PC-9 (cell line): ENCODE measurements around the gene SHISA6. TPM values are rescaled to one million over a fixed set of nuclear protein-coding genes. Genes with fewer than 3 reads are reported as not detected.

ENCODE experiments used
- BruUV-seq: library from RNA; stranded (reverse); fragments of 400-500 nt; replicated peaks from 2 replicates; lab custom pipeline; 2021; lab: Mats Ljungman, UMichigan
- CTCF ChIA-PET: fragments of 300-600 bp; sonication (Branson Sonifier 250); formaldehyde crosslinking; loops from one replicate; lab custom pipeline; 2022; ENCODE audit warnings: antibody characterized with exemption; lab: Charles Lee
- POLR2A ChIA-PET: fragments of 300-600 bp; sonication (Branson Sonifier 250); formaldehyde crosslinking; loops from one replicate; lab custom pipeline; 2022; ENCODE audit warnings: antibody characterized with exemption; ENCODE audit not compliant: unreplicated experiment; lab: Charles Lee
- DNase-seq, 2 experiments: peaks; one replicate each; pipeline versions ENCODE4 v3.0.0 to v3.0.0-alpha.2; 2015 to 2022; ENCODE audit warnings: mixed read lengths in 1 of 2
- H2AFZ ChIP-seq: fragments of 200-600 bp; sonication (generic); 2 replicates; pipeline ENCODE4 v1.8.1; 2017; ENCODE audit warnings: antibody characterized with exemption
- H3F3A ChIP-seq: fragments of 200-600 bp; sonication (generic); 2 replicates; pipeline ENCODE4 v1.8.1; 2017; ENCODE audit warnings: antibody characterized with exemption, mild to moderate bottlenecking, low read depth; ENCODE audit not compliant: insufficient read depth
- H3K27ac ChIP-seq: fragments of 200-600 bp; sonication (generic); 2 replicates; pipeline ENCODE4 v1.6.1; 2016; ENCODE audit warnings: mixed run types
- H3K27me3 ChIP-seq: fragments of 200-600 bp; sonication (generic); 2 replicates; pipeline ENCODE4 v1.6.1; 2016; ENCODE audit warnings: low read depth, mixed run types; ENCODE audit not compliant: insufficient read depth
- H3K36me3 ChIP-seq: fragments of 200-600 bp; sonication (generic); 2 replicates; pipeline ENCODE4 v1.6.1; 2016; ENCODE audit warnings: low read depth, mixed run types
- H3K4me1 ChIP-seq: fragments of 200-600 bp; sonication (generic); replicated peaks from 2 replicates; pipeline ENCODE4 v1.6.1; 2016; ENCODE audit warnings: mixed run types; ENCODE audit not compliant: insufficient read depth
- H3K4me2 ChIP-seq: fragments of 200-600 bp; sonication (generic); 2 replicates; pipeline ENCODE4 v1.6.1; 2017; ENCODE audit warnings: mixed run types
- H3K4me3 ChIP-seq: fragments of 200-600 bp; sonication (generic); 2 replicates; pipeline ENCODE4 v1.6.1; 2016; ENCODE audit warnings: mixed run types
- H3K79me2 ChIP-seq: fragments of 200-600 bp; sonication (generic); 2 replicates; pipeline ENCODE4 v1.6.1; 2017; ENCODE audit warnings: low read depth, mixed run types
- H3K9me2 ChIP-seq: fragments of 200-600 bp; sonication (generic); 2 replicates; pipeline ENCODE4 v1.8.1; 2017; ENCODE audit warnings: mild to moderate bottlenecking; ENCODE audit not compliant: insufficient read depth
- H3K9me3 ChIP-seq: fragments of 200-600 bp; sonication (generic); 2 replicates; pipeline ENCODE4 v1.8.1; 2016; ENCODE audit warnings: low read depth; ENCODE audit not compliant: insufficient read depth
- H4K20me1 ChIP-seq: fragments of 200-600 bp; sonication (generic); 2 replicates; pipeline ENCODE4 v1.8.1; 2017; ENCODE audit not compliant: insufficient read depth
- EZH2 ChIP-seq: fragments of 200-600 bp; sonication (generic); IDR thresholded peaks from 2 replicates; pipeline ENCODE4 v1.8.0; 2017; ENCODE audit warnings: antibody characterized with exemption, low read depth
- intact Hi-C: fragments of 100-400 bp; cut with micrococcal nuclease; formaldehyde crosslinking; loops from one replicate; pipeline ENCODE4 v1.10.0; 2022; ENCODE audit not compliant: unreplicated experiment
- total RNA-seq: library from RNA; stranded (reverse); gene quantifications from 2 replicates; pipeline ENCODE4 v1.2.3, GENCODE V29; 2021
- TF ChIP-seq, protein P1 (sequence below): fragments of 200-600 bp; sonication (generic); conservative IDR thresholded peaks from 2 replicates; pipeline ENCODE4 v1.6.1; 2017; ENCODE audit warnings: mixed run types, antibody characterized with exemption, mild to moderate bottlenecking, moderate library complexity

The SHISA6 gene
- total RNA-seq, 1 experiment from 2014 or later = not detected

DNA sequence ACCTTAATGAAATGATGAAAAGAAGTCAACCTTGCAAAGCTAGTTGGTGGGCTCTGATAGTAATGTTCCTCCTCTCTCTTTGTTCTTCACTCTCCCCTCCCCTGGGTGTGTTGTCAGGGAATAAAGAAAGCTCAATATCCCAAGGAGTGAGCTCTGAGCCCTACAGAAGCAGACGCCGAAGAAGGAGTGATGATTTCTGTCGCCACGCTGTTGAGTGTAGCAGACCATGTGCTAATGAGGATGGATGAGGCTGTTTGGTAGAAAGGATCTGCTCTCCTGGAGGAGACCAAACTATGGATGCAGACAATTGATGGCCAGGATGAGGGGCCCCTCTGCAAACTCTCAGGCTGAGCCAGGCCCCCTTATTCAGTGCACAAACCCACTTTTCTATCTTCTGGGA lies 217.3 kb downstream of the SHISA6 start:
- TF ChIP-seq, protein P1, sequence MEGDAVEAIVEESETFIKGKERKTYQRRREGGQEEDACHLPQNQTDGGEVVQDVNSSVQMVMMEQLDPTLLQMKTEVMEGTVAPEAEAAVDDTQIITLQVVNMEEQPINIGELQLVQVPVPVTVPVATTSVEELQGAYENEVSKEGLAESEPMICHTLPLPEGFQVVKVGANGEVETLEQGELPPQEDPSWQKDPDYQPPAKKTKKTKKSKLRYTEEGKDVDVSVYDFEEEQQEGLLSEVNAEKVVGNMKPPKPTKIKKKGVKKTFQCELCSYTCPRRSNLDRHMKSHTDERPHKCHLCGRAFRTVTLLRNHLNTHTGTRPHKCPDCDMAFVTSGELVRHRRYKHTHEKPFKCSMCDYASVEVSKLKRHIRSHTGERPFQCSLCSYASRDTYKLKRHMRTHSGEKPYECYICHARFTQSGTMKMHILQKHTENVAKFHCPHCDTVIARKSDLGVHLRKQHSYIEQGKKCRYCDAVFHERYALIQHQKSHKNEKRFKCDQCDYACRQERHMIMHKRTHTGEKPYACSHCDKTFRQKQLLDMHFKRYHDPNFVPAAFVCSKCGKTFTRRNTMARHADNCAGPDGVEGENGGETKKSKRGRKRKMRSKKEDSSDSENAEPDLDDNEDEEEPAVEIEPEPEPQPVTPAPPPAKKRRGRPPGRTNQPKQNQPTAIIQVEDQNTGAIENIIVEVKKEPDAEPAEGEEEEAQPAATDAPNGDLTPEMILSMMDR = no peak
- TF ChIP-seq EZH2 = no peak
- peaks cover 8% of the 10 kb centered on the region; the same call in 1 of the 2 replicates for H3K27me3 ChIP-seq
- intact Hi-C loops = no loop called here
- POLR2A ChIA-PET = no interaction called here
- no peaks in the 10 kb centered on the region for H3K9me3 ChIP-seq
- DNase-seq = no peak
- no peaks in the 10 kb centered on the region for H3F3A ChIP-seq
- H3K36me3 ChIP-seq = no peaks in the 10 kb centered on the region
- H2AFZ ChIP-seq = no peak overlapping the region
- CTCF ChIA-PET = no interaction called here
- H3K9me2 ChIP-seq = no peaks in the 10 kb centered on the region
- BruUV-seq = no TSS peak
- no peak overlapping the region for H3K4me2 ChIP-seq
- H3K79me2 ChIP-seq = no peaks in the 10 kb centered on the region
- H3K27ac ChIP-seq = no peak overlapping the region
- no peaks in the 10 kb centered on the region for H4K20me1 ChIP-seq
- no peaks in the 10 kb centered on the region for H3K4me1 ChIP-seq
- no peak overlapping the region for H3K4me3 ChIP-seq

DNA sequence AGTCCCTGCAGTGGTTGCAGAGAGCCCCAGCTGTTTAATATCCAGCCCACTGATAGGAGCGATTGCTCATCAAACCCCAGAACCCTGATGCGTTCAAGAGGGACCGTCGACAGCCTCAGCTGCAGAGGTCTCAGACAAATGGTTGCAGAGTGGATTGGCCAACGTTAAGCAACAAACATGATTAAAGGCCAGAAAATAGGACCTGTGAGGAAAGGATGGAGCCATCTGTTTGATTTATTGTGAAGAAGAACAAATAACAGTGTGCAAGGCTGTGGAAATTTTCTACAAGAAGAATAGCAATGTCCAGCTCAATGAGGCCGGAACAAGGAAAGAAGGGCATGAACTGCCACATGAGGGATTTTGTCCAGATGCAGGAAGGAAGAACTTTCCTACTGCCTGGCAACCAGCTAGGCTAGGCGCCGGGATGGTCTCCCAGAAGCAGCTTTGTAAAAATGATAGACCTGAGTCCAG lies 218.9 kb downstream of the SHISA6 start:
- H3K9me3 ChIP-seq = no peaks in the 10 kb centered on the region
- no peaks in the 10 kb centered on the region for H3K9me2 ChIP-seq
- H3K4me2 ChIP-seq = no peak overlapping the region
- no peak overlapping the region for H2AFZ ChIP-seq
- no peaks in the 10 kb centered on the region for H3K79me2 ChIP-seq
- POLR2A ChIA-PET = no interaction called here
- DNase-seq = no peak
- no peaks in the 10 kb centered on the region for H4K20me1 ChIP-seq
- no peaks in the 10 kb centered on the region for H3K36me3 ChIP-seq
- peaks cover 8% of the 10 kb centered on the region; the same call in 1 of the 2 replicates for H3K27me3 ChIP-seq
- CTCF ChIA-PET = no interaction called here
- TF ChIP-seq EZH2 = no peak
- TF ChIP-seq, protein P1 = no peak
- H3K4me1 ChIP-seq = no peaks in the 10 kb centered on the region
- no TSS peak for BruUV-seq
- no peak overlapping the region for H3K4me3 ChIP-seq
- no peak overlapping the region for H3K27ac ChIP-seq
- intact Hi-C loops = no loop called here
- H3F3A ChIP-seq = no peaks in the 10 kb centered on the region

DNA sequence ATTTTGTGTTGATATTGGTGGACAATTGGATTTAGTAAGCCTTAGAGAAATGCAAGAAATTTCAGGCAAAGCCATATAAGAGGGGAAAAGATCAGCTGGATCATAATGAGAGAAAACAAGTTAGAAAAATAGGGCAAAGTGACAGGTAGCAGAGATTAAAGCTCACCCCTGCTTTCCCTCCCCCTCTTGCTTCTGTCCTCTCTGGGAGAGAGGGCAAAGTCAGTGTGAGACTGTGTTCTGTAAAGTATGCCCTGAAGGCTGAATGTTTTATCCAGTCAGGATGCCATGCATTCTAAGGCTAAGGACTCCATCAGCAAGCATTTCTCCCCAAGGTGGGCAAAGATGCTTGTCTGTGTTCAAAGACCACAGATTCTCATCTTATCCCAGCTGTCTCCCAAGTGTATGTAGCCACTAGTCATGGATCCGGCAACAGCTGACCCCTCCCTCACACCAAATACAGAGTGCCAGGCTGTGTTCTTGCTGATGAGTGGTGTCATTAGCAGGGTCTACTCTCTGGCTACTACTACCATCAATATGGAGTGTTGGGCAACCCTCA lies 221.1 kb downstream of the SHISA6 start:
- H3K9me3 ChIP-seq = no peaks in the 10 kb centered on the region
- intact Hi-C loops = no loop called here
- H3F3A ChIP-seq = no peaks in the 10 kb centered on the region
- H3K27me3 ChIP-seq = peaks cover 8% of the 10 kb centered on the region; the same call in 1 of the 2 replicates
- H3K4me3 ChIP-seq = no peak overlapping the region
- TF ChIP-seq, protein P1 = no peak
- TF ChIP-seq EZH2 = no peak
- ChIA-PET POLR2A (no interaction called here), CTCF (no interaction called here)
- no peaks in the 10 kb centered on the region for H3K9me2 ChIP-seq
- no peak overlapping the region for H3K27ac ChIP-seq
- no TSS peak for BruUV-seq
- no peaks in the 10 kb centered on the region for H4K20me1 ChIP-seq
- no peak overlapping the region for H2AFZ ChIP-seq
- no peaks in the 10 kb centered on the region for H3K79me2 ChIP-seq
- no peaks in the 10 kb centered on the region for H3K36me3 ChIP-seq
- DNase-seq = no peak
- no peak overlapping the region for H3K4me2 ChIP-seq
- H3K4me1 ChIP-seq = no peaks in the 10 kb centered on the region
